Measurements from ENCODE around the gene ARHGAP21. TPM values are rescaled to one million over a fixed set of nuclear protein-coding genes. Genes with fewer than 3 reads are reported as not detected.

The ARHGAP21 gene
- total and polyA plus RNA-seq, 9 of the 15 experiments (the other 6 are each of a cell fraction or from before 2014, with no cell fraction given) = 13.6 to 145 (median 60.8) TPM

DNA sequence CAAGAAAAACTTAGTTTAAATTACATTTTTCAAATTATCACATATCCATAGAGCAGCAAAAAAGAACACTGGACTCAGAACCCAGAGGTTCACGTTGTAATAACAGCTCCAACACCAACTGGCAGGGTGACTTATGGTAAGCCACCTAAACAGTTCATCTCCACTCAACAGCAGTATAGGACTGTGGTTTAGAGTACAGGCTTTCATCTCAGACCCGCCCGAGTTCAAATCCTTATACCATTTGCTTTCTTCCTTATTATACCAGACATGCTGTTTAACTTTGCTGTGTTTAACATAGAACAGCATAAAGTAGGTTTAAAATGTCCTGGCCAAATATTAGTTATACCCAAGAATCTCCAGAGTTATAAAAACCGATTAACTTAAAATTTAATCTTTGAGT is 97.9 kb downstream of the ARHGAP21 start:
- H4K20me1 ChIP-seq (replicated peaks; ENCODE audit: control insufficient read depth, insufficient read depth, low read length) = no peaks in the 10 kb centered on the region
- H3K27ac ChIP-seq (ENCODE audit: extremely low read depth, low read depth, low read length) = no peak overlapping the region
- POLR2A ChIA-PET = no interaction called here
- H3K9me1 ChIP-seq (ENCODE audit: control insufficient read depth, insufficient read depth, low read length) = no peaks in the 10 kb centered on the region
- no peak for DNase-seq (ENCODE audit: extremely low read depth in 1 of 4, low spot score in 3 of 4)
- in situ Hi-C loops (cut with MboI) = no loop called here
- CTCF ChIA-PET (ENCODE audit: low intra/inter-chr PET ratio) = no interaction called here
- no peaks in the 10 kb centered on the region for H3K9me3 ChIP-seq (replicated peaks; ENCODE audit: control insufficient read depth, insufficient read depth, low read depth, low read length)
- no peak overlapping the region for H3K4me3 ChIP-seq
- ATAC-seq = no peak
- FAIRE-seq = peak; percentile 46
- no peak overlapping the region for H2AFZ ChIP-seq (ENCODE audit: low read depth, low read length)
- no peaks in the 10 kb centered on the region for H3K27me3 ChIP-seq (ENCODE audit: control insufficient read depth in 2 of 2, insufficient read depth in 2 of 2, low read length in 2 of 2)
- H3K4me1 ChIP-seq (replicated peaks in 1 of 2; ENCODE audit: control insufficient read depth in 2 of 2, insufficient read depth in 2 of 2, low read length in 2 of 2) = no peaks in the 10 kb centered on the region; a peak in 1 of 5 replicates
- intact Hi-C loops (cut with micrococcal nuclease) = no loop called here
- BruUV-seq (replicated peaks) = no TSS peak
- 80% methylated on average over 4 of the region's 4 CpGs for WGBS (ENCODE audit: insufficient coverage, low coverage, missing lambda C conversion rate)
- no peak overlapping the region for H3K4me2 ChIP-seq (ENCODE audit: insufficient read depth, low read length)
- peaks cover 18% of the 10 kb centered on the region; the same call in 2 of the 3 replicates for H3K36me3 ChIP-seq (ENCODE audit: control insufficient read depth, insufficient read depth, low read length)
- no peaks in the 10 kb centered on the region for H3K79me2 ChIP-seq (ENCODE audit: control insufficient read depth, insufficient read depth, low read length)
- no peak for TF ChIP-seq PHB2 (IDR thresholded peaks at IDR 0.05; ENCODE audit: low read depth)
- no peak for TF ChIP-seq SP2 (IDR thresholded peaks at IDR 0.05; ENCODE audit: extremely low read depth, low read depth, low read length, poor library complexity, severe bottlenecking)
- TF ChIP-seq STAT5A (IDR thresholded peaks at IDR 0.05; ENCODE audit: borderline replicate concordance, low read length) = no peak
- TF ChIP-seq PRMT5 (CRISPR knock-in tag; IDR thresholded peaks at IDR 0.05) = no peak
- no peak for TF ChIP-seq EP400 (IDR thresholded peaks at IDR 0.05)
- TF ChIP-seq HNRNPLL (IDR thresholded peaks at IDR 0.05; ENCODE audit: low read depth, low read length, poor library complexity, severe bottlenecking) = no peak
- no peak for TF ChIP-seq ZNF12 (CRISPR knock-in tag; IDR thresholded peaks at IDR 0.05)
- no peak for TF ChIP-seq POLR2AphosphoS2 (IDR thresholded peaks at IDR 0.05; ENCODE audit: low read length)
- TF ChIP-seq RBM25 (IDR thresholded peaks at IDR 0.05; ENCODE audit: low read depth, low read length, severe bottlenecking) = no peak
- TF ChIP-seq NFATC3 (IDR thresholded peaks at IDR 0.05) = no peak
- TF ChIP-seq KAT2B (IDR thresholded peaks at IDR 0.05; ENCODE audit: low read depth, low read length) = no peak
- TF ChIP-seq TAF9B (IDR thresholded peaks at IDR 0.05; ENCODE audit: partially characterized antibody) = no peak
- no peak for TF ChIP-seq GATA2 (CRISPR knock-in tag; IDR thresholded peaks at IDR 0.05)
- no peak for TF ChIP-seq GTF2B (IDR thresholded peaks at IDR 0.05; ENCODE audit: extremely low read depth, insufficient read length)
- no peak for TF ChIP-seq RBM14 (IDR thresholded peaks at IDR 0.05; ENCODE audit: borderline replicate concordance, insufficient read depth, low read depth, low read length)
- no peak overlapping the region for H3K9ac ChIP-seq (ENCODE audit: insufficient read depth in 1 of 2, low read depth in 2 of 2, low read length in 2 of 2)
